ENCODE measurements around the gene USP54.
A peak's percentile ranks its signal among the peaks of the same experiment; 100 is the strongest.

The USP54 gene

DNA sequence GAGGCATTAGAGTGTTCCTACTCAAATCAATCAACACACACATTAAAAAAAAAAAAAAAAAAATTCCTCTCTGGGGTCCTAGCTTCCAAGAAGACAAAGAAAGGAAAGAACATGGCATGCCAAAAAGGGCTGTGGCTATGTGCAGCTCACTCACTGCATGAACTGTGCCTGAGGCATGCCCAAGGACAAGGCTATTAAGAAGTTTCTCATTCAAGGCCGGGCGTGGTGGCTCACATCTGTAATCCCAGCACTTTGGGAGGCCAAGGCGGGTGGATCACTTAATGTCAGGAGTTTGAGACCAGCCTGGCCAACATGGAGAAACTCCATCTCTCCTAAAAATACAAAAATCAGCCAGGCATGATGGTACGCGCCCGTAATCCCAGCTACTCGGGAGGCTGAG lies 53.4 kb downstream of the USP54 start:
- TF ChIP-seq TCF12 (IDR thresholded peaks at IDR 0.05; ENCODE audit: low read depth) (no peak), TEAD4 (IDR thresholded peaks at IDR 0.05) (no peak), RAD21 (IDR thresholded peaks at IDR 0.05; ENCODE audit: low read depth) (no peak), EGR1 (IDR thresholded peaks at IDR 0.05) (no peak), NFIC (IDR thresholded peaks at IDR 0.05) (no peak)
- TF ChIP-seq, protein P1, sequence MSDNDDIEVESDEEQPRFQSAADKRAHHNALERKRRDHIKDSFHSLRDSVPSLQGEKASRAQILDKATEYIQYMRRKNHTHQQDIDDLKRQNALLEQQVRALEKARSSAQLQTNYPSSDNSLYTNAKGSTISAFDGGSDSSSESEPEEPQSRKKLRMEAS (IDR thresholded peaks at IDR 0.05): no peak

DNA sequence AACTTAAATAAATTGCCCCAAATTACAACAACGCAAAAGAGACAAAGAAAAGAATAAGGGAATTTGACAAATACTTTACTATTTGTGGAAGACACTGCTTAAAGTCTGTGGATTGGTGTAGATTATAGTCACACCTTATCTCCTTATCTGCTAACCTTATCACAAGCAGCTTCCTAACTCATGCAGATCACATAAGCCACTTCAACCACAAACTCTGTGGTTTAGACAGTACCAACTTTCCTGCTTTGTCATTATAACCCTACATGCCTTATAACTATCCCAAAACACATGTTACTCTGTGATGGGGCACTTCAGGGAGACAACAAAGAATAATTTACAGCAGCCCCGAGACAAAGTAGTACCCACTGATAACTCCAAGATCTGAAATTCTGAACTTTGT lies 53.9 kb downstream of the USP54 start:
- TF ChIP-seq, protein P2, sequence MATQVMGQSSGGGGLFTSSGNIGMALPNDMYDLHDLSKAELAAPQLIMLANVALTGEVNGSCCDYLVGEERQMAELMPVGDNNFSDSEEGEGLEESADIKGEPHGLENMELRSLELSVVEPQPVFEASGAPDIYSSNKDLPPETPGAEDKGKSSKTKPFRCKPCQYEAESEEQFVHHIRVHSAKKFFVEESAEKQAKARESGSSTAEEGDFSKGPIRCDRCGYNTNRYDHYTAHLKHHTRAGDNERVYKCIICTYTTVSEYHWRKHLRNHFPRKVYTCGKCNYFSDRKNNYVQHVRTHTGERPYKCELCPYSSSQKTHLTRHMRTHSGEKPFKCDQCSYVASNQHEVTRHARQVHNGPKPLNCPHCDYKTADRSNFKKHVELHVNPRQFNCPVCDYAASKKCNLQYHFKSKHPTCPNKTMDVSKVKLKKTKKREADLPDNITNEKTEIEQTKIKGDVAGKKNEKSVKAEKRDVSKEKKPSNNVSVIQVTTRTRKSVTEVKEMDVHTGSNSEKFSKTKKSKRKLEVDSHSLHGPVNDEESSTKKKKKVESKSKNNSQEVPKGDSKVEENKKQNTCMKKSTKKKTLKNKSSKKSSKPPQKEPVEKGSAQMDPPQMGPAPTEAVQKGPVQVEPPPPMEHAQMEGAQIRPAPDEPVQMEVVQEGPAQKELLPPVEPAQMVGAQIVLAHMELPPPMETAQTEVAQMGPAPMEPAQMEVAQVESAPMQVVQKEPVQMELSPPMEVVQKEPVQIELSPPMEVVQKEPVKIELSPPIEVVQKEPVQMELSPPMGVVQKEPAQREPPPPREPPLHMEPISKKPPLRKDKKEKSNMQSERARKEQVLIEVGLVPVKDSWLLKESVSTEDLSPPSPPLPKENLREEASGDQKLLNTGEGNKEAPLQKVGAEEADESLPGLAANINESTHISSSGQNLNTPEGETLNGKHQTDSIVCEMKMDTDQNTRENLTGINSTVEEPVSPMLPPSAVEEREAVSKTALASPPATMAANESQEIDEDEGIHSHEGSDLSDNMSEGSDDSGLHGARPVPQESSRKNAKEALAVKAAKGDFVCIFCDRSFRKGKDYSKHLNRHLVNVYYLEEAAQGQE (IDR thresholded peaks at IDR 0.05; ENCODE audit: low read depth): no peak
- no peak for TF ChIP-seq FOXM1 (IDR thresholded peaks at IDR 0.05; ENCODE audit: borderline replicate concordance, low read depth)
- no peak for TF ChIP-seq ZBTB7A (IDR thresholded peaks at IDR 0.05; ENCODE audit: low read depth)
- TF ChIP-seq, protein P3, sequence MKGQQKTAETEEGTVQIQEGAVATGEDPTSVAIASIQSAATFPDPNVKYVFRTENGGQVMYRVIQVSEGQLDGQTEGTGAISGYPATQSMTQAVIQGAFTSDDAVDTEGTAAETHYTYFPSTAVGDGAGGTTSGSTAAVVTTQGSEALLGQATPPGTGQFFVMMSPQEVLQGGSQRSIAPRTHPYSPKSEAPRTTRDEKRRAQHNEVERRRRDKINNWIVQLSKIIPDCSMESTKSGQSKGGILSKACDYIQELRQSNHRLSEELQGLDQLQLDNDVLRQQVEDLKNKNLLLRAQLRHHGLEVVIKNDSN (IDR thresholded peaks at IDR 0.05): no peak
- TF ChIP-seq TAF1 (IDR thresholded peaks at IDR 0.05; ENCODE audit: low read depth): no peak
- TF ChIP-seq CEBPB (IDR thresholded peaks at IDR 0.05): no peak
- no peak for TF ChIP-seq NFIC (IDR thresholded peaks at IDR 0.05)
- no peak for TF ChIP-seq YY1 (IDR thresholded peaks at IDR 0.05; ENCODE audit: low read depth)

DNA sequence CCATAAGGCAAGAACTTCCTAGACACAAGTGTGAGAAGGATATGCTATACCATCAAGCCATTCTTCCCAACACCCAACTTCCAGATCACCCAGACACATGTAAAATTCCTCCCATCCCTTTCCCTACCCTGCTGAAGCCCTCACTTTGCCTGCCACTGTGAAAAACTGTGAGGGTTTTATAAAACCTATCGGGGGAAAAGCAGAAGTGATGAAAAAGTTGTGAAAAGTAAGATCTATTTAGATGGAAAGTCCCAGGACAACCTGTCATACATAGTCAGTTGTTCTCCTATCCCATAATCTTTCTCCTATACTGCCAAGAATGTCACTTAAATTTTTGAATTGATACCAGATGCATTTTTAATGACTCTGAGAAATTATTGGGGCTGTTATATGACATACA lies 56.3 kb downstream of the USP54 start:
- TF ChIP-seq CEBPB (IDR thresholded peaks at IDR 0.05) (no peak), EGR1 (IDR thresholded peaks at IDR 0.05) (no peak), ZBTB7A (IDR thresholded peaks at IDR 0.05; ENCODE audit: low read depth) (no peak), TEAD4 (IDR thresholded peaks at IDR 0.05) (no peak), RAD21 (IDR thresholded peaks at IDR 0.05; ENCODE audit: low read depth) (no peak)

DNA sequence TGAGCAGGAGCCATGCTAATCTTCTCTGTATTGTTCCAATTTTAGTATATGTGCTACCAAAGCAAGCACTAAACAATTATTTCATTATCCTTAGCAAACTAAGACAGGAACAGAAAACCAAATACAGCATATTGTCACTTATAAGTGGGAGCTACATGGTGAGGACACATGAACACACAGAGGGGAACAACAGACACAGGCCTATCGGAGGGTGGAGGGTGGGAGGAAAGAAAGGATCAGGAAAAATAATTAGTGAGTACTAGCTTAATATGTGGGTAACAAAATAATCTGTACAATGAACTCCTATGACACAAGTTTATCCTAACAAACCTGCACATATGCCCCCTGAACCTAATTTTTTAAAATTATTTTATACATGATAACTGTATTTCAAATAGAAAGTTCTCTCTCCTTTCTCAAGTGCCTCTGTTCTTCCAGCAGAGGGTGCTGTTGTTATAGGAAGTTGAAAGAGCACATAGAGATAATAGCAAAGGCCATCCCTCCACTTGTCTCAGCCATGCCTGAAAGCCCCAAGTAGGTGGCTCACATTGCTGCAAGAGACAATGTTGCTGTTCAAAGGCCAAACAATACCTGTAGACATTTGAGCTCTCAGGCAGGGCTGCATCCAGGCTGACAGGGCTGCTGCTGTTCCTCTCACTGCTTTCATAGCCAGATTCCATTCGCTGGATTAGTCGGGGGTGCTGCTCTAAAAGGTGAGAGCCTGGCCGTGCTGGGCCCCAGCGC lies 61.9 kb downstream of the USP54 start:
- no peak for TF ChIP-seq TCF12 (IDR thresholded peaks at IDR 0.05; ENCODE audit: low read depth)
- TF ChIP-seq, protein P2 (IDR thresholded peaks at IDR 0.05; ENCODE audit: low read depth): no peak
- TF ChIP-seq CEBPB (IDR thresholded peaks at IDR 0.05): no peak
- TF ChIP-seq EP300 (IDR thresholded peaks at IDR 0.05; ENCODE audit: borderline replicate concordance): no peak
- TF ChIP-seq YY1 (IDR thresholded peaks at IDR 0.05; ENCODE audit: low read depth): no peak
- TF ChIP-seq RAD21 (IDR thresholded peaks at IDR 0.05; ENCODE audit: low read depth): peak; percentile 99
- TF ChIP-seq FOXM1 (IDR thresholded peaks at IDR 0.05; ENCODE audit: borderline replicate concordance, low read depth): peak; percentile 24; the same call in 1 of the 2 replicates
- TF ChIP-seq TAF1 (IDR thresholded peaks at IDR 0.05; ENCODE audit: low read depth): no peak

DNA sequence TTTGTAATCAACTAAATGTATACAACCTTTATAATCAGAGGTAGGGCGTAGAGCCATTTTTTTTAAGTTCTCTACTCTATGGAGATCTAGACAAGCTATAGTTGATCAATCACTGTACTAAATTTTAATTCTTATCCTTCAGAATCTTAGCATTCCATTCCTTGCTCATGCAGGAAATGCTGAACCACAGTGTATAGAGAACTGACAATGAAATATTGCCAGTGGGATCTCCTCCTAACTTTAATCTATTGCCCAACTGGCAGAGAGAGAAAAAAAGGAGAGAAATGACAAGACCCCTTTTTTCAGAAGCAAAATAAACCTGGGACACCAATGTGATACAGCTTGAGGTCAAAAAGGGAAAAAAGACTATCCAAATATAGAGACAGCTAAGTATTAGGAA lies 68.9 kb downstream of the USP54 start:
- TF ChIP-seq TEAD4 (IDR thresholded peaks at IDR 0.05) (no peak), EP300 (IDR thresholded peaks at IDR 0.05; ENCODE audit: borderline replicate concordance) (no peak), YY1 (IDR thresholded peaks at IDR 0.05; ENCODE audit: low read depth) (no peak), EGR1 (IDR thresholded peaks at IDR 0.05) (no peak)
- TF ChIP-seq, protein P1 (IDR thresholded peaks at IDR 0.05): no peak

DNA sequence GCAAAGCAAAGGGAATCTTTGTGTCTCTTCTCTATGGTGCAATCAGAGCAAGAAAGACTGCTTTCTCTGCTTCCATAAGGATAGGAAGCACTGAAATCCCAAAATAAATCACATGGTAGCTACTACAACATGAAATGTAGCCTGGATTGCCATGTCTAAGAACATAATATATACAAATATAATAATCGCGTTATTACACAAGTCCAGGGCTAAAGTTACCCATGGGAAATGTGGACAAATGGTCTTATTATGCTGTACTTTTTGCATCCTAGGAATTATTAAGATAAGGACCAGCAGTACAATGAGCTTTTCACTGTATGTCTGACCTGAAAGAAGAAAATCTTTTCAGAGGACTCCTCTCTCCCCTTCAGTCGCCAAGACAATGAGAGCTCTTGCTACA lies 71.8 kb downstream of the USP54 start:
- TF ChIP-seq, protein P2 (IDR thresholded peaks at IDR 0.05; ENCODE audit: low read depth): no peak
- no peak for TF ChIP-seq CREB1 (IDR thresholded peaks at IDR 0.05; ENCODE audit: low read depth)
- TF ChIP-seq YY1 (IDR thresholded peaks at IDR 0.05; ENCODE audit: low read depth): no peak
- TF ChIP-seq EP300 (IDR thresholded peaks at IDR 0.05; ENCODE audit: borderline replicate concordance): no peak
- no peak for TF ChIP-seq ZBTB7A (IDR thresholded peaks at IDR 0.05; ENCODE audit: low read depth)
- TF ChIP-seq EGR1 (IDR thresholded peaks at IDR 0.05): no peak
- TF ChIP-seq RAD21 (IDR thresholded peaks at IDR 0.05; ENCODE audit: low read depth): no peak
- no peak for TF ChIP-seq TCF12 (IDR thresholded peaks at IDR 0.05; ENCODE audit: low read depth)
- TF ChIP-seq CEBPB (IDR thresholded peaks at IDR 0.05): no peak
- TF ChIP-seq FOXM1 (IDR thresholded peaks at IDR 0.05; ENCODE audit: borderline replicate concordance, low read depth): no peak
- TF ChIP-seq TAF1 (IDR thresholded peaks at IDR 0.05; ENCODE audit: low read depth): no peak
- TF ChIP-seq, protein P3 (IDR thresholded peaks at IDR 0.05): no peak
- TF ChIP-seq NFIC (IDR thresholded peaks at IDR 0.05): no peak
- TF ChIP-seq TEAD4 (IDR thresholded peaks at IDR 0.05): no peak
- TF ChIP-seq, protein P1 (IDR thresholded peaks at IDR 0.05): no peak
